NCI-H128 (cell line): ENCODE measurements around the gene TRAF2.

Experiments
- DNase-seq: peaks from one replicate; lab custom pipeline; 2025; ENCODE audit not compliant: unreplicated experiment; lab: John Stamatoyannopoulos, UW

Gene TRAF2

GRCh38 chr9:136974817-136975535, 88.7 kb downstream of the TRAF2 start:
- DNase-seq = no peak

DNA sequence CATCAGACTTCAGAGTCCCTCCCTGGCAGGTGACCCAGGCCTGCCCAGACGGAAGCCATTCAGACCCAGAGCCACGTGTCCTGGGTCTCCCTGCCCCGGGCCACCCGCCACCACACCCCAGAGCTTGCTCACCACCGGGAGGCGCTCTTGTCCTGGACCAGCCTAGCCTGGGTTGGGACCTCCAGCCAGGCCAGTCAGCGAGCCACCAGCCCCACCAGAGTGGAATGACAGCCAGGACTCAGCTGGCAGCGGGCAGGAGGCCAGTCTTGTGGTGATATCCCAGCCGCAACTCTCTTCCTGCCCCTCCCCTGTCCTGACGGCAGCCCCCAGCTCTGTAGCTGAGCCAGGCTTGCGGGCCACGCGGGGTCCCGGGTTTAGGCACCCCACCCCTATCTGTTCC, 89.3 kb downstream of the TRAF2 start:
- no peak for DNase-seq
